Posterior vena cava (tissue), 2 donors: ENCODE measurements around the gene TMEM52. TPM values are rescaled to one million over a fixed set of nuclear protein-coding genes. Genes with fewer than 3 reads are reported as not detected.

ENCODE experiments used
- DNase-seq: peaks from one replicate; pipeline ENCODE4 v3.0.0-alpha.2; 2020; ENCODE audit warnings: low spot score
- intact Hi-C, 2 donors: fragments of 100-400 bp; cut with DNase I; formaldehyde crosslinking; loops; one replicate each; pipeline versions ENCODE4 v1.14.1 to v1.14.2; 2022 to 2023
- total RNA-seq, 2 donors: library from RNA; stranded (reverse); fragmentation: NEBNext Ultra II Directional; extraction: Animal tissue kit (Norgen Biotek cat#: 25700); gene quantifications; one replicate each; pipeline ENCODE4 v1.2.1, GENCODE V29; 2021
- donor health status: DM: yes; HTN: yes; CAD: no.
- donor health status: DM: yes; HTN: yes; CAD: no.

Gene TMEM52
- total RNA-seq, 2 donors from 2014 or later = not detected

DNA sequence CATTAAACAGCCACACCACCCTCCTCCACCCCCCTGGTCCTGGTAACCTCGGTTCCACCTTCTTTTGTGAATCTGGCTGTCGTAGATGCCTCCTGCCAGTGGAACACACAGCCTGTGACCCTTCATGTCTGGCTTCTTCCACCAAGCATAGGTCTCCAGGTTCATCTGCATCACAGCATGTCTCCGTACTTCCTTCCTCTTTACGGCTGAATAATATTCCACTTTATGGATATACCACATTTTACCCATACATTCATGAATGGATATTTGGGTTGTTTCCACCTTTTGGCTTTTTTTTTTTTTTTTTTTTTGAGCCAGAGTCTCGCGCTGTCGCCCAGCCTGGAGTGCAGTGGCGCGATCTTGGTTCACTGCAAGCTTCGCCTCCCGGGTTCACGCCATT lies 15.9 kb downstream of the TMEM52 start:
- no peak for DNase-seq
- intact Hi-C loops = no loop called here

DNA sequence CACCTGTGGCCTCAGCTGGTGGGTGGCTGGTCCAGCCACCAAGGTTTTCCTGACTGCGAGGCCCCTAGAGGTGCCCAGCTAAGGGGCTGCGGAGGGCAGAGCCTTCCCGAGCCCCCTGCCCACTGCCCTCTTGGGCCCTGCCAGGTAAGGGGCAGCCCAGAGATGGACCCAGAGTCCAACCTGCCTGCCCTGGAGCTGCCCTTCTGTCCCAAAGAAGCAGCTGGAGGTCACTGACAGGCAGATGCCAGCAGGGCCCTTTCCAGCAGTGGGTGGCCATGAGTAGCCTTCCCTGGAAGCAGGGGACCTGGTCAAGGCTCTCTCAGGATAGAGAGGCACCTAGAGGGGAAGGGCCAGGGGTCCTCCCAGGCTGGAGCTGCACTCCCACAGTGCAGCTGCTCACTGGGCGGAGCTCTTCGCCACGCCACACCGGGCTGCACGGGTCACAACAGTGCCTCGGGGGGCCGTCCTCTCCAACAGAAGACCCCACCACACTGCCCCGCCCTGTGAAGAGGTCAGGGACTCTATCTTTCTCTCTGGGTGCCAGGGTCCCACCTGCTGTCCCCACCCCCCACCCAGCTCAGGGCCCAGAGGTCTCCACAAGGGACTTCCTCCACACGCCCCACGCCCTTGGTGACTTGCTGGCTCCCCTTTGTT lies 17.3 kb downstream of the TMEM52 start:
- intact Hi-C loops = no loop called here
- DNase-seq = no peak

- DNase-seq = no peak
- intact Hi-C loops = no loop called here
Observed at GRCh38 chr1:1900883-1901640, 18.0 kb downstream of the TMEM52 start.

DNA sequence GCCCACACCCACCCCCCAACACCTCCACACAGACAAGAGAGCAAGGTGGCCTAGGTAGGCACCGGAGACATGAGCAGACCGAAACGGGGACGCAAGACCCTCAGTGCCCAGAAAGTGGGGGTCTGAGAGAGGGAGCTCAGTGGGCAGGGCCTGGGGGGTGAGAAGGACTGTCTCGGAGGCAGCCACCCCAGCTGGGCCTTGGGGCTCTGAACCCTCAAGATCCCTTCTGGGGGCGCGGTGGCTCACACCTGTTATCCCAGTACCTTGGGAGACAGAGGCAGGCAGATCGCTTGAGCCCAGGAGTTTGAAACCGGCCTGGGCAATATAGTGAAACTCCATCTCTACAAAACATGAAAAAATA lies 19.1 kb downstream of the TMEM52 start:
- intact Hi-C loops = loop anchor here in 1 of 2 donors (10.0 kb wide), 1 partner anchor 115 kb away; no protein-coding TSS in a partner anchor
- no peak for DNase-seq

GRCh38 chr1:1899266-1899966 lies 19.7 kb downstream of the TMEM52 start:
- no peak for DNase-seq
- intact Hi-C loops = loop anchor here in 1 of 2 donors (10.0 kb wide), 1 partner anchor 115 kb away; no protein-coding TSS in a partner anchor

- intact Hi-C loops = loop anchor here in 1 of 2 donors (10.0 kb wide), 1 partner anchor 114 kb away; no protein-coding TSS in a partner anchor
- DNase-seq = no peak
Observed at GRCh38 chr1:1898246-1898933, 20.7 kb downstream of the TMEM52 start.

DNA sequence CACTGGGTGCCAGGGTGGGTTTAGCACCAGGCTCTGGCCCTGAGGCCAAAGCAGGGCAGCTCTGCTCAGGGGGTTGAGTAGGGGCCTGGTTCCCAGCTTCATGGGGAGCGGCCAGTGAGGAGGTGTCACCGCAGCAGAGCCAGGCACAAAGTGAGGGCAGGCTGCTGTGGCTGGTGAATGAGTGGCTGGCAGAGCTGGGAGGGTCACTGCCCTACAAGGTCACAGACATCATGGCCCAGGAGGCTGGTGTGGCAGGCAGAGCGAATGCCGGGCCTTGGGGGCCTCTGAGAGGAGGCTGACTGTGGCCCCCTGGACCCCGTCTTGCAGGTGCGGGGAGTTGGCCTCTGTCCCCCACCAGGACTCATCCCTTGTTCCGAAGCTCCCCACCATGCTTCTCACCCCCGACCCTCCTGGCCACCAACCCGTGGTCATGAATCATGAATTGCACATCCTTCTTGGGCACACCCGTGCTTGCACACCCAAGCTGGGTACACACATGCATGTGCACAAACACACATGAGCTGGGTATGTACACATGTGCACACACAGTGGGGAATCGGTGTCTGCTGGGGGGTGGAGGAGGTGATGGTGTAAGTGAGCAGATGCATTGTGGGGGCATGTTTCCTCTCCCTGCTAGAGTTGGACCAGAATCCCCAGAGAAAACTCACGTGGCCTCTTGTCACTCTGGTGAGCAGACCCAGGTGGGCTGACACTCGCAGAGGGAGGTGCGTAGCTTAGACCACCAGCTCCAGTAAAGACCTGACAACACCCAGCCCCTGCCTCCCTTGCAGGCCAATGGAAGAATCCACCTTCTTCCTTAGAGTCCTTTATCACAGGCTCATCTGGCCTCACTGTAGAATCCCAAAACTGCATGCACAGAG lies 23.4 kb downstream of the TMEM52 start:
- DNase-seq = no peak
- intact Hi-C loops = loop anchor here in 1 of 2 donors (10.0 kb wide), 1 partner anchor 111 kb away; no protein-coding TSS in a partner anchor

- peak; percentile 47 for DNase-seq
- intact Hi-C loops = loop anchor here in 1 of 2 donors (10.0 kb wide), 1 partner anchor 110 kb away; no protein-coding TSS in a partner anchor
Observed at GRCh38 chr1:1895060-1895418, 24.0 kb downstream of the TMEM52 start.

- intact Hi-C loops = loop anchor here in 1 of 2 donors (10.0 kb wide), 1 partner anchor 110 kb away; no protein-coding TSS in a partner anchor
- no peak for DNase-seq
Observed at GRCh38 chr1:1894354-1895059, 24.6 kb downstream of the TMEM52 start.

- intact Hi-C loops = loop anchor here in 1 of 2 donors (10.0 kb wide), 1 partner anchor 109 kb away; no protein-coding TSS in a partner anchor
- no peak for DNase-seq
Observed at GRCh38 chr1:1893997-1894353, 25.1 kb downstream of the TMEM52 start.

GRCh38 chr1:1893291-1893985 lies 25.6 kb downstream of the TMEM52 start:
- intact Hi-C loops = loop anchor here in 1 of 2 donors (10.0 kb wide), 1 partner anchor 109 kb away; no protein-coding TSS in a partner anchor
- no peak for DNase-seq

GRCh38 chr1:1892763-1893120 lies 26.3 kb downstream of the TMEM52 start:
- intact Hi-C loops = loop anchor here in 1 of 2 donors (10.0 kb wide), 1 partner anchor 108 kb away; no protein-coding TSS in a partner anchor
- no peak for DNase-seq

DNA sequence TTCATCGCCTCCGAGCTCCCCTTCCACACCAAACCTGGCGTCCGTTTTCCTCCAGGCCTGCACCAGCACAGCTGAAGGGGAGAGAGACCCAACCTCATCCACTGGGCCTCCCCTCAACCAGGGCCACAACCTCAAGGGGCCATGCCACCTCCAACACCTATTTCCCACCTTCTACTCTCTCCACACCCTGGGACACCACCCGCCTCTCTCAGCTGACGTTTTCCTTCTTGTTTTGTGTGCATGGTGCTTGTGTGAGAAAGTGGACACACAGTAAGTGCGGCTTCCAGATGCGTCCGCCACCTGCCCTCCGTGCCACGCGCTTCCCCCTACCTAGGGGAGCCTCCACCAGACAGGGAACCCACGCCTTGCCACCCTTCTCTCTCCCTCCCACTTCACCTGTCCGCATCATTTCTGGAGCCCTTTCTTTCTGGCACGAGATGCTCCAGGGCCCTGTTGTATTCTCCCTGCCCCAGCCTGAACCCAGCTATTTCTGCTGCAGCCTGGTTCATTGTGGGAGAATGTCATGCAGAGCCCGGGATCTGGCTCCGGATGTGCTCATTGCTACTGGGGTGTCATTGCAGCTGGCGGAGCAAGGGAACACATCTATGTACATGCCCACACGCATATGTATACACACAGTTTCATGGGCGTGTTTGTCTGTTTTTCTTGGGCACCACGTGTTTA lies 26.9 kb downstream of the TMEM52 start:
- DNase-seq = no peak
- intact Hi-C loops = loop anchor here in 1 of 2 donors (10.0 kb wide), 1 partner anchor 107 kb away; no protein-coding TSS in a partner anchor

- DNase-seq = peak; percentile 90
- intact Hi-C loops = loop anchor here in 1 of 2 donors (10.0 kb wide), 1 partner anchor 107 kb away; no protein-coding TSS in a partner anchor
Observed at GRCh38 chr1:1891349-1892078, 27.6 kb downstream of the TMEM52 start.

DNA sequence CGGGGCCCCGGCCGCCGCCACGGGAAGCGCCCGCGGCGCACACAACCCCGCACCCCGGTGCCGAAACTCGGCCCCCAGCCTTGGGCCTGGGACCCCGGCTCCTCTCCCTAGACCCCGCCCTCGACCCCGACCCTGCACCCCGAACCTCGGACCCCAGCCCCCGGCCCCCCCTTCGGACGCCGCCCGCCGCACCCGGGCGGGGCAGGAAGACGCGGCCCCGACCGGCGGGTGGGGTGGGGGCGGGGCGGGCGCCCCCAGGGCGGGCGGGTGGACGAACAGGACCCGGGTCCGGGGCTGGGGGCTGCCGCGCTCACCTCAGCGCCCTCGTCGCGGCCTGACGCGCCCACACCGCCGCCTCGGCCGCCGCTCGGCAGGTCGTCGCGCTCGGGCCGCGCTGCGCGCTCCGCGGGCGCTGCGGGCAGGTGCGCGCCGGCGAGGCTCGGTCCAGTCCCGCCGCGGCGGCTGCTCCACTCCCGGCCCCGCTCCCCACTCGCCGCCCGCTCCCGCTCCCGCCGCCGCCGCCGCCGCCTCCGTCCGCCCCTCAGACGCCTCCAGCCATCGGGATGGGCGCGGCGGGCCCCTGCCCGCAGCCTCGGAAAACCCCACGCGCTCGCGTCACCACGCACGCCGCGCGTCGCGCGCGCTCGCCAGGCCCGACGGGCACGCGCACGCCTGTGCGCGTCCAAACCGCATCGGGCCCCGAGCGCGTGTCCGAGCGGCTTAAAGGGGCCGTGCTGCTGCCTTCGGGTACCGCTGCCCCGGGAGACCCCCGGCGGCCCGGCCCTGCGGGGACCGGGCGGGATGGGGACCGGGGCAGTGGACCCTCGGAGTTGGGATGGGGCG lies 28.4 kb downstream of the TMEM52 start, which contains the start of gene GNB1:
Gene GNB1 (minus strand): TSS at position 582 of the 843 bp plus-strand sequence. CDS start 65,634 bp downstream, outside the sequence.
- intact Hi-C loops = loop anchor here in 1 of 2 donors (10.0 kb wide), 1 partner anchor 106 kb away; no protein-coding TSS in a partner anchor

More for the DNA sequence above, 28.4 kb downstream of the TMEM52 start, which contains the start of gene GNB1:
- peak; percentile 96 for DNase-seq
